ENCODE data around the gene BRINP1.

GRCh38 chr9:119185298-119185697, 183.9 kb downstream of the BRINP1 start:
- no peak for TF ChIP-seq CTCF (IDR thresholded peaks at IDR 0.05; ENCODE audit: insufficient read depth, low read length, poor library complexity, severe bottlenecking)
- TF ChIP-seq EZH2phosphoT487 (conservative IDR thresholded peaks at IDR 0.05; ENCODE audit: low read length) = no peak
